A673 (cell line): Measurements from ENCODE around the gene FJX1. TPM values are rescaled to one million over a fixed set of nuclear protein-coding genes. Genes with fewer than 3 reads are reported as not detected.
A peak's percentile ranks its signal among the peaks of the same experiment; 100 is the strongest.

ENCODE experiments used
- BruUV-seq: library from RNA; stranded (reverse); fragments of 400-500 nt; replicated peaks from 2 replicates; lab custom pipeline; 2021; lab: Mats Ljungman, UMichigan
- CTCF ChIA-PET: fragments of 300-600 bp; sonication (Branson Sonifier 250); formaldehyde crosslinking; loops from one replicate; lab custom pipeline; 2022; ENCODE audit warnings: antibody characterized with exemption; lab: Charles Lee
- POLR2A ChIA-PET: fragments of 300-600 bp; sonication (Branson Sonifier 250); formaldehyde crosslinking; loops from one replicate; lab custom pipeline; 2022; ENCODE audit warnings: antibody characterized with exemption; ENCODE audit not compliant: low non-redundant PET; lab: Charles Lee
- DNase-seq: peaks from one replicate; pipeline ENCODE4 v3.0.0-alpha.2; 2015; ENCODE audit warnings: low spot score
- H3K27ac ChIP-seq: fragments of 200-600 bp; sonication (generic); 2 replicates; pipeline ENCODE4 v1.5.1; 2016; ENCODE audit warnings: mixed run types, low read depth, mild to moderate bottlenecking, mixed read lengths, antibody characterized with exemption, low read length; ENCODE audit not compliant: poor library complexity, severe bottlenecking
- H3K27me3 ChIP-seq: fragments of 200-600 bp; sonication (generic); replicated peaks from 2 replicates; pipeline ENCODE4 v1.6.1; 2017; ENCODE audit warnings: mixed run types, low read depth, mild to moderate bottlenecking, mixed read lengths, antibody characterized with exemption, low read length; ENCODE audit not compliant: insufficient read depth, poor library complexity
- H3K36me3 ChIP-seq: fragments of 200-600 bp; sonication (generic); 2 replicates; pipeline ENCODE4 v1.6.1; 2016; ENCODE audit warnings: mixed run types, mild to moderate bottlenecking, mixed read lengths, antibody characterized with exemption, low read length; ENCODE audit not compliant: insufficient read depth, poor library complexity, severe bottlenecking
- H3K4me1 ChIP-seq: fragments of 200-600 bp; sonication (generic); 2 replicates; pipeline ENCODE4 v1.6.1; 2017; ENCODE audit warnings: mixed run types, mild to moderate bottlenecking, mixed read lengths, antibody characterized with exemption, low read length; ENCODE audit not compliant: insufficient read depth, poor library complexity, severe bottlenecking
- H3K4me3 ChIP-seq: fragments of 200-600 bp; sonication (generic); 2 replicates; pipeline ENCODE4 v1.5.1; 2016; ENCODE audit warnings: low read depth, mixed run types, mild to moderate bottlenecking, mixed read lengths, low read length; ENCODE audit not compliant: poor library complexity, severe bottlenecking
- H3K9me3 ChIP-seq: fragments of 200-600 bp; sonication (generic); 2 replicates; pipeline ENCODE4 v1.6.1; 2016; ENCODE audit warnings: mixed run types, low read depth, mild to moderate bottlenecking, mixed read lengths, antibody characterized with exemption, low read length; ENCODE audit not compliant: poor library complexity, severe bottlenecking
- CTCF ChIP-seq: fragments of 300-800, 200-600 bp; sonication (generic); conservative IDR thresholded peaks from 2 replicates; pipeline ENCODE4 v1.5.1; 2017; ENCODE audit warnings: low read depth, mild to moderate bottlenecking, antibody characterized with exemption, low read length, moderate library complexity, mixed read lengths
- EZH2 ChIP-seq: fragments of 200-600 bp; sonication (generic); IDR thresholded peaks from 2 replicates; pipeline ENCODE4 v1.6.1; 2017; ENCODE audit warnings: borderline replicate concordance, low read depth, mild to moderate bottlenecking, mixed read lengths, antibody characterized with exemption, low read length; ENCODE audit not compliant: poor library complexity, severe bottlenecking
- intact Hi-C: fragments of 100-400 bp; cut with micrococcal nuclease; formaldehyde crosslinking; loops from one replicate; pipeline ENCODE4 v1.10.0; 2022; ENCODE audit not compliant: unreplicated experiment
- total RNA-seq: library from RNA; stranded (reverse); gene quantifications from 2 replicates; pipeline ENCODE4 v1.2.3, GENCODE V29; 2021

FJX1 gene
- total RNA-seq, 1 experiment from 2014 or later: 50.1 TPM

- H3K27me3 ChIP-seq: peaks cover 7% of the 10 kb centered on the region
- DNase-seq: no peak
- BruUV-seq: no TSS peak
- H3K4me1 ChIP-seq: peaks cover 61% of the 10 kb centered on the region
- H3K27ac ChIP-seq: peak overlapping the region; percentile 72
- CTCF ChIA-PET: interaction anchor here (0.6 to 3.9 kb wide), 4 partner anchors 64 to 640 kb away, joined by 3 to 41 read pairs (median 8); no protein-coding TSS in a partner anchor
- POLR2A ChIA-PET: no interaction called here
- H3K36me3 ChIP-seq: no peaks in the 10 kb centered on the region
- no peak for TF ChIP-seq CTCF
- TF ChIP-seq EZH2: no peak
- peak overlapping the region; percentile 56 for H3K4me3 ChIP-seq
- intact Hi-C loops: loop anchor here (5.0 to 10.0 kb wide), 2 partner anchors 529 to 756 kb away; no protein-coding TSS in a partner anchor
- H3K9me3 ChIP-seq: no peaks in the 10 kb centered on the region
Measured at GRCh38 chr11:35618497-35619115, 346 bp downstream of the FJX1 start.

- peaks cover 67% of the 10 kb centered on the region for H3K4me1 ChIP-seq
- no TSS peak for BruUV-seq
- DNase-seq: peak; percentile 95
- H3K36me3 ChIP-seq: no peaks in the 10 kb centered on the region
- H3K27ac ChIP-seq: peak overlapping the region; percentile 72
- H3K4me3 ChIP-seq: peak overlapping the region; percentile 56
- peaks cover 5% of the 10 kb centered on the region for H3K27me3 ChIP-seq
- TF ChIP-seq CTCF (no peak; the same call in 1 of the 2 replicates), EZH2 (no peak)
- ChIA-PET CTCF (interaction anchor here (0.5 to 3.9 kb wide), 6 partner anchors 64 to 645 kb away, joined by 3 to 41 read pairs (median 4); no protein-coding TSS in a partner anchor), POLR2A (no interaction called here)
- H3K9me3 ChIP-seq: no peaks in the 10 kb centered on the region
- intact Hi-C loops: loop anchor here (5.0 to 10.0 kb wide), 2 partner anchors 528 to 756 kb away; no protein-coding TSS in a partner anchor
Measured at GRCh38 chr11:35619116-35619854, 1.0 kb downstream of the FJX1 start.

GRCh38 chr11:35619855-35620640, 1.8 kb downstream of the FJX1 start:
- peak; percentile 87 for DNase-seq
- ChIA-PET POLR2A (no interaction called here), CTCF (interaction anchor here (0.5 to 3.9 kb wide), 5 partner anchors 63 to 644 kb away, joined by 3 to 41 read pairs (median 4); no protein-coding TSS in a partner anchor)
- no peaks in the 10 kb centered on the region for H3K36me3 ChIP-seq
- no peaks in the 10 kb centered on the region for H3K9me3 ChIP-seq
- TF ChIP-seq CTCF: 0 out of 2 replicates have a peak, but pooled peaks have one; percentile 50
- TF ChIP-seq EZH2: no peak
- intact Hi-C loops: loop anchor here (5.0 to 10.0 kb wide), 3 partner anchors 322 to 755 kb away; partner anchors contain the start of gene LDLRAD3
- H3K4me1 ChIP-seq: peaks cover 75% of the 10 kb centered on the region
- BruUV-seq: TSS peak; percentile 65
- H3K27ac ChIP-seq: peak overlapping the region; percentile 72
- H3K4me3 ChIP-seq: peak overlapping the region; percentile 56
- H3K27me3 ChIP-seq: no peaks in the 10 kb centered on the region
